RKO (cell line): Measurements from ENCODE around the gene TSFM.

Source experiments
- DNase-seq: peaks from one replicate; pipeline ENCODE4 v3.0.0-alpha.2; 2016; ENCODE audit warnings: low spot score

The TSFM gene

GRCh38 chr12:57780284-57780897 lies 2.2 kb upstream of the TSFM start:
- no peak for DNase-seq

- DNase-seq, result no peak
Measured at GRCh38 chr12:57781244-57781643, 1.3 kb upstream of the TSFM start.

- DNase-seq, result no peak
Measured at GRCh38 chr12:57781801-57782200, 786 bp upstream of the TSFM start.

- DNase-seq, result no peak
Measured at GRCh38 chr12:57782243-57782607, 362 bp upstream of the TSFM start.

GRCh38 chr12:57783466-57783801 lies 847 bp downstream of the TSFM start:
- no peak for DNase-seq

GRCh38 chr12:57783861-57784260 lies 1.3 kb downstream of the TSFM start:
- no peak for DNase-seq

GRCh38 chr12:57793920-57794319 lies 11.3 kb downstream of the TSFM start:
- peak; percentile 86 for DNase-seq

- DNase-seq, result peak; percentile 32
Measured at GRCh38 chr12:57795354-57795753, 12.8 kb downstream of the TSFM start.

- DNase-seq, result no peak
Measured at GRCh38 chr12:57796996-57797395, 14.4 kb downstream of the TSFM start.

- no peak for DNase-seq
Measured at GRCh38 chr12:57797933-57798332, 15.3 kb downstream of the TSFM start.

GRCh38 chr12:57800965-57801364 lies 18.4 kb downstream of the TSFM start:
- DNase-seq, result no peak

- no peak for DNase-seq
Measured at GRCh38 chr12:57802607-57803006, 20.0 kb downstream of the TSFM start.

- DNase-seq, result peak; percentile 61
Measured at GRCh38 chr12:57803319-57803893, 20.8 kb downstream of the TSFM start.

- no peak for DNase-seq
Measured at GRCh38 chr12:57806677-57807076, 24.1 kb downstream of the TSFM start.

GRCh38 chr12:57807285-57807684 lies 24.7 kb downstream of the TSFM start:
- DNase-seq, result no peak

- no peak for DNase-seq
Measured at GRCh38 chr12:57808351-57808750, 25.8 kb downstream of the TSFM start.

GRCh38 chr12:57809425-57809824 lies 26.8 kb downstream of the TSFM start:
- no peak for DNase-seq

- DNase-seq, result peak; percentile 34
Measured at GRCh38 chr12:57810450-57810849, 27.9 kb downstream of the TSFM start.

GRCh38 chr12:57811028-57811755 lies 28.6 kb downstream of the TSFM start:
- DNase-seq, result no peak

GRCh38 chr12:57813111-57813970 lies 30.8 kb downstream of the TSFM start:
- DNase-seq, result no peak

- no peak for DNase-seq
Measured at GRCh38 chr12:57813971-57814772, 31.6 kb downstream of the TSFM start.
